HL-60 (cell line): ENCODE results near the gene GPC3.

Experiments
- DNase-seq, 2 experiments: peaks; one replicate each; pipeline ENCODE4 v3.0.0-alpha.2; 2010 to 2020; ENCODE audit warnings: low read depth in 1 of 2, low spot score in 1 of 2
- H3K27ac ChIP-seq: fragments of 250-450 bp; sonication (Bioruptor Pico); replicated peaks from 2 replicates; pipeline ENCODE4 v1.5.1; 2020; ENCODE audit warnings: mild to moderate bottlenecking, moderate library complexity
- H3K27me3 ChIP-seq: fragments of 250-450 bp; sonication (Bioruptor Pico); 2 replicates; pipeline ENCODE4 v1.5.1; 2021; ENCODE audit warnings: mild to moderate bottlenecking, moderate library complexity; ENCODE audit not compliant: insufficient read depth, poor library complexity, severe bottlenecking
- H3K4me3 ChIP-seq: replicated peaks from 2 replicates; pipeline ENCODE4 v1.5.1; 2011; ENCODE audit warnings: mild to moderate bottlenecking, control low read depth, low read length; ENCODE audit not compliant: insufficient read depth
- CTCF ChIP-seq: IDR thresholded peaks from one replicate; pipeline ENCODE4 v1.5.1; 2011; ENCODE audit warnings: low read length, control low read depth, inconsistent platforms; ENCODE audit not compliant: insufficient read depth
- GABPA ChIP-seq: IDR thresholded peaks from 2 replicates; pipeline ENCODE4 v1.6.1; 2012; ENCODE audit warnings: low read depth
- POLR2AphosphoS5 ChIP-seq: IDR thresholded peaks from 2 replicates; pipeline ENCODE4 v1.6.1; 2012; ENCODE audit warnings: low read depth
- REST ChIP-seq: IDR thresholded peaks from 2 replicates; pipeline ENCODE4 v1.6.1; 2012; ENCODE audit warnings: low read depth; ENCODE audit not compliant: insufficient replicate concordance
- SPI1 ChIP-seq: IDR thresholded peaks from 2 replicates; pipeline ENCODE4 v1.6.1; 2012; ENCODE audit warnings: low read depth, mild to moderate bottlenecking, borderline replicate concordance

Gene GPC3

GRCh38 chrX:133987188-133987587, 1.8 kb upstream of the GPC3 start:
- Histone ChIP-seq H3K27me3 (peaks cover 7% of the 10 kb centered on the region), H3K4me3 (no peak overlapping the region), H3K27ac (no peak overlapping the region)
- TF ChIP-seq REST (no peak), CTCF (no peak), POLR2AphosphoS5 (no peak)
- no peak for DNase-seq

- H3K27me3 ChIP-seq: peaks cover 7% of the 10 kb centered on the region
- DNase-seq: no peak
- H3K27ac ChIP-seq: no peak overlapping the region
- TF ChIP-seq GABPA: no peak
- TF ChIP-seq REST: no peak
- TF ChIP-seq CTCF: no peak
- no peak for TF ChIP-seq SPI1
- no peak for TF ChIP-seq POLR2AphosphoS5
- H3K4me3 ChIP-seq: no peak overlapping the region
Measured at GRCh38 chrX:133985967-133986683, 731 bp upstream of the GPC3 start.

GRCh38 chrX:133984857-133985163, 584 bp downstream of the GPC3 start:
- no peak for DNase-seq
- H3K4me3 ChIP-seq: no peak overlapping the region
- peaks cover 7% of the 10 kb centered on the region for H3K27me3 ChIP-seq
- no peak overlapping the region for H3K27ac ChIP-seq
- TF ChIP-seq REST (no peak), GABPA (no peak), POLR2AphosphoS5 (no peak), CTCF (no peak), SPI1 (no peak)
